Tibial nerve (tissue), 4 donors: Measurements from ENCODE around the gene TMEM205. TPM values are rescaled to one million over a fixed set of nuclear protein-coding genes. Genes with fewer than 3 reads are reported as not detected.

Experiments
- DNase-seq, 2 donors: peaks; one replicate each; pipeline ENCODE4 v3.0.0-alpha.2; 2019; ENCODE audit warnings: low spot score in 2 of 2
- H3K27ac ChIP-seq, 4 donors: fragments of 200-600 bp; sonication (generic) in 3 of 4; one replicate each; pipeline ENCODE4 v1.5.1; 2017 to 2019; ENCODE audit warnings: mild to moderate bottlenecking in 1 of 4
- H3K27me3 ChIP-seq, 2 donors: fragments of 200-600 bp; sonication (generic) in 1 of 2; one replicate each; pipeline versions ENCODE4 v1.5.1 to v1.6.0; 2017 to 2019
- H3K36me3 ChIP-seq, 3 donors: fragments of 200-600 bp; sonication (generic); one replicate each; pipeline ENCODE4 v1.5.1; 2018 to 2019
- H3K4me1 ChIP-seq, 4 donors: fragments of 200-600 bp; sonication (generic) in 3 of 4; one replicate each; pipeline ENCODE4 v1.5.1; 2017 to 2019
- H3K4me3 ChIP-seq, 4 donors: fragments of 200-600 bp; sonication (generic) in 3 of 4; one replicate each; pipeline ENCODE4 v1.5.1; 2017 to 2019; ENCODE audit warnings: mild to moderate bottlenecking in 1 of 4, moderate library complexity in 1 of 4
- H3K9me3 ChIP-seq, 4 donors: fragments of 200-600 bp; sonication (generic) in 3 of 4; one replicate each; pipeline ENCODE4 v1.5.1; 2017 to 2019
- CTCF ChIP-seq, 5 experiments: fragments of 200-600 bp in 3 of 5; fragments of 450-650 bp in 2 of 5; sonication (generic) in 3 of 5; IDR thresholded peaks; one replicate each; pipeline ENCODE4 v1.5.1; 2016 to 2019; ENCODE audit warnings: antibody characterized with exemption in 5 of 5, mild to moderate bottlenecking in 3 of 5, moderate library complexity in 2 of 5
- EP300 ChIP-seq, 2 donors: sonication (generic); formaldehyde crosslinking; IDR thresholded peaks; one replicate each; pipeline ENCODE4 v1.6.1; 2017; ENCODE audit warnings: antibody characterized with exemption in 2 of 2, mild to moderate bottlenecking in 1 of 2
- POLR2A ChIP-seq, 2 donors: fragments of 450-650 bp; IDR thresholded peaks; one replicate each; pipeline ENCODE4 v1.6.1; 2017; ENCODE audit warnings: antibody characterized with exemption in 2 of 2, mild to moderate bottlenecking in 2 of 2, moderate library complexity in 2 of 2
- WGBS, 2 donors: methylation state at CpG; one replicate each; pipeline ENCODE4 v1.1.5; 2018; 5-methylcytosine and 5-hydroxymethylcytosine counted together
- total RNA-seq, 4 donors: library from RNA; depleted of rRNA; stranded (reverse); fragments of >200 nt; gene quantifications; one replicate each; pipeline ENCODE4 v1.1.0, GENCODE V29; 2016

TMEM205 gene
- total RNA-seq, 4 donors from 2014 or later = 145 to 238 (median 189) TPM

- Histone ChIP-seq H3K27ac (no peak overlapping the region), H3K4me1 (peaks cover 0 to 18% (median 8%) of the 10 kb centered on the region in 4 donors), H3K27me3 (no peaks in the 10 kb centered on the region), H3K36me3 (peaks cover 0 to 32% (median 0%) of the 10 kb centered on the region in 3 donors), H3K4me3 (no peak overlapping the region), H3K9me3 (no peaks in the 10 kb centered on the region)
- TF ChIP-seq CTCF (IDR thresholded peaks at IDR 0.05) (no peak), POLR2A (IDR thresholded peaks at IDR 0.05) (no peak), EP300 (IDR thresholded peaks at IDR 0.05) (no peak)
- no peak for DNase-seq
- WGBS, 2 donors = 55 to 75% methylated on average over 2 of the region's 2 CpGs
Measured at GRCh38 chr19:11370744-11371143, 24.7 kb upstream of the TMEM205 start.

- DNase-seq = no peak
- 86 to 94% methylated on average over 2 of the region's 2 CpGs for WGBS, 2 donors
- H3K27ac ChIP-seq = no peak overlapping the region
- H3K4me3 ChIP-seq = no peak overlapping the region
- TF ChIP-seq CTCF (IDR thresholded peaks at IDR 0.05) = no peak
- no peak for TF ChIP-seq EP300 (IDR thresholded peaks at IDR 0.05)
- no peaks in the 10 kb centered on the region for H3K27me3 ChIP-seq
- H3K9me3 ChIP-seq = no peaks in the 10 kb centered on the region
- peaks cover 0 to 64% (median 0%) of the 10 kb centered on the region in 3 donors for H3K36me3 ChIP-seq
- peaks cover 0 to 14% (median 3%) of the 10 kb centered on the region in 4 donors for H3K4me1 ChIP-seq
Measured at GRCh38 chr19:11367528-11367927, 21.5 kb upstream of the TMEM205 start.

GRCh38 chr19:11365557-11366117, 19.6 kb upstream of the TMEM205 start:
- peak overlapping the region in 2 of 4 donors; percentile 61 to 71 for H3K27ac ChIP-seq
- no peak for DNase-seq
- H3K27me3 ChIP-seq = no peaks in the 10 kb centered on the region
- peaks cover 0 to 83% (median 0%) of the 10 kb centered on the region in 3 donors for H3K36me3 ChIP-seq
- no peak overlapping the region for H3K4me3 ChIP-seq
- WGBS, 2 donors = 33 to 43% methylated on average over 7 of the region's 7 CpGs
- H3K4me1 ChIP-seq = peaks cover 0 to 24% (median 3%) of the 10 kb centered on the region in 4 donors
- TF ChIP-seq EP300 (IDR thresholded peaks at IDR 0.05) (no peak), POLR2A (IDR thresholded peaks at IDR 0.05) (no peak), CTCF (IDR thresholded peaks at IDR 0.05) (no peak)
- H3K9me3 ChIP-seq = no peaks in the 10 kb centered on the region

- no peak overlapping the region for H3K4me3 ChIP-seq
- H3K36me3 ChIP-seq = peaks cover 0 to 88% (median 0%) of the 10 kb centered on the region in 3 donors
- no peak for DNase-seq
- H3K27me3 ChIP-seq = no peaks in the 10 kb centered on the region
- H3K9me3 ChIP-seq = no peaks in the 10 kb centered on the region
- H3K4me1 ChIP-seq = peaks cover 0 to 24% (median 3%) of the 10 kb centered on the region in 4 donors
- TF ChIP-seq CTCF (IDR thresholded peaks at IDR 0.05) = no peak
- no peak for TF ChIP-seq POLR2A (IDR thresholded peaks at IDR 0.05)
- TF ChIP-seq EP300 (IDR thresholded peaks at IDR 0.05) = no peak
- WGBS, 2 donors = 26 to 46% methylated on average over 5 of the region's 5 CpGs
- peak overlapping the region in 2 of 4 donors; percentile 61 to 71 for H3K27ac ChIP-seq
Measured at GRCh38 chr19:11364935-11365334, 18.9 kb upstream of the TMEM205 start.

GRCh38 chr19:11364296-11364904, 18.3 kb upstream of the TMEM205 start:
- 90 to 95% methylated on average over 17 to 23 of the region's 28 CpGs for WGBS, 2 donors
- peaks cover 0 to 89% (median 0%) of the 10 kb centered on the region in 3 donors for H3K36me3 ChIP-seq

More at GRCh38 chr19:11364296-11364904, 18.3 kb upstream of the TMEM205 start:
- H3K4me3 ChIP-seq = no peak overlapping the region
- no peaks in the 10 kb centered on the region for H3K9me3 ChIP-seq
- peaks cover 0 to 24% (median 3%) of the 10 kb centered on the region in 4 donors for H3K4me1 ChIP-seq
- no peaks in the 10 kb centered on the region for H3K27me3 ChIP-seq
- DNase-seq = no peak
- H3K27ac ChIP-seq = peak overlapping the region in 2 of 4 donors; percentile 61 to 71
- TF ChIP-seq EP300 (IDR thresholded peaks at IDR 0.05) (no peak), CTCF (IDR thresholded peaks at IDR 0.05) (no peak), POLR2A (IDR thresholded peaks at IDR 0.05) (no peak)
